ENCODE results near the gene RPS6KB2. TPM values are rescaled to one million over a fixed set of nuclear protein-coding genes. Genes with fewer than 3 reads are reported as not detected.
A peak's percentile ranks its signal among the peaks of the same experiment; 100 is the strongest.
"Not testable (repeated sequence)": the region's sequence is repeated elsewhere in the genome, so short reads cannot be mapped to it uniquely, and the experiment has no call there.

The RPS6KB2 gene
- total and polyA plus RNA-seq, 10 of the 15 experiments (the other 5 are each of a cell fraction or from before 2014, with no cell fraction given) = 0.39 to 101 (median 58.4) TPM

- no peak for TF ChIP-seq HDGF (IDR thresholded peaks at IDR 0.05)
- no peak for TF ChIP-seq IKZF1 (conservative IDR thresholded peaks at IDR 0.05)
- no peak for TF ChIP-seq PML (IDR thresholded peaks at IDR 0.05; ENCODE audit: low read length)
Observed at GRCh38 chr11:67423891-67424613, 4.2 kb upstream of the RPS6KB2 start (continued).

GRCh38 chr11:67427364-67427859 is 882 bp upstream of the RPS6KB2 start:
- RAD21 ChIA-PET (ENCODE audit: unreplicated experiment) = interaction anchor here (0.8 to 2.1 kb wide), 7 partner anchors 10 to 54 kb away, joined by 3 to 8 read pairs (median 3); partner anchors contain the start of genes CORO1B, PTPRCAP, TBC1D10C and TMEM134
- H3K4me1 ChIP-seq (ENCODE audit: control insufficient read depth, insufficient read depth, low read length) = not testable (repeated sequence)
- H2AFZ ChIP-seq (ENCODE audit: control insufficient read depth, low read depth, low read length) = peak overlapping the region; percentile 98

More at GRCh38 chr11:67427364-67427859, 882 bp upstream of the RPS6KB2 start:
- Histone ChIP-seq H3K79me2 (ENCODE audit: control insufficient read depth, insufficient read depth, low read length) (peaks cover 18% of the 10 kb centered on the region), H3K4me3 (peak overlapping the region; percentile 100), H3K9ac (ENCODE audit: control insufficient read depth, insufficient read depth, low read length) (peak overlapping the region; percentile 93), H3K4me2 (ENCODE audit: control insufficient read depth, insufficient read depth) (peak overlapping the region; percentile 60), H3K27ac (ENCODE audit: control insufficient read depth, insufficient read depth) (peak overlapping the region; percentile 69)
- FAIRE-seq; H3K36me3 ChIP-seq (ENCODE audit: control insufficient read depth in 2 of 2, insufficient read depth in 2 of 2, low read length in 1 of 2); DNase-seq (ENCODE audit: low read depth, low spot score); BruUV-seq (replicated peaks); intact Hi-C loops (cut with micrococcal nuclease; ENCODE audit: unreplicated experiment); in situ Hi-C loops (cut with MboI); H3K27me3 ChIP-seq (replicated peaks in 1 of 2; ENCODE audit: control insufficient read depth in 2 of 2, insufficient read depth in 2 of 2, low read length in 1 of 2); H4K20me1 ChIP-seq (ENCODE audit: control insufficient read depth, insufficient read depth); H3K9me3 ChIP-seq (replicated peaks; ENCODE audit: control insufficient read depth, insufficient read depth, low read length): not testable (repeated sequence)
- ChIA-PET SMC1A (ENCODE audit: uncharacterized antibody, unreplicated experiment) (interaction anchor here (1.5 to 2.3 kb wide), 3 partner anchors 11 to 26 kb away, joined by 6 to 10 read pairs (median 10); partner anchors contain the start of genes PPP1CA, PTPRCAP and TBC1D10C), POLR2A (interaction anchor here (0.8 to 4.4 kb wide), 10 partner anchors 11 to 60 kb away, joined by 3 to 28 read pairs (median 4); partner anchors contain the start of genes PPP1CA, PTPRCAP, TBC1D10C and TMEM134), CTCF (interaction anchor here (1.0 to 1.7 kb wide), 2 partner anchors 9 to 61 kb away, joined by 3 to 4 read pairs; no protein-coding TSS in a partner anchor)
- TF ChIP-seq MLLT1 (IDR thresholded peaks at IDR 0.05) = peak; percentile 69; the same call in 1 of the 2 replicates
- WGBS (ENCODE audit: insufficient coverage, insufficient replicate concordance, low lambda C conversion rate, missing lambda C conversion rate) = 58% methylated on average over 19 of the region's 19 CpGs
- ATAC-seq = peak; percentile 28
